DND-41 (cell line): ENCODE results near the gene MAP3K6.

ENCODE experiments used
- ATAC-seq: fragments of 200-7000 bp; cut with Tn5 transposase; 3 replicates; pipeline ENCODE4 v1.9.1; 2021; ENCODE audit warnings: low read depth; ENCODE audit not compliant: insufficient read depth
- DNase-seq: peaks from one replicate; pipeline ENCODE4 v3.0.0-alpha.2; 2020
- H2AFZ ChIP-seq: 2 replicates; pipeline ENCODE4 v1.6.0; 2012; ENCODE audit warnings: low read depth, low read length
- H3K27ac ChIP-seq: 2 replicates; pipeline ENCODE4 v1.5.1; 2012; ENCODE audit warnings: low read length, inconsistent platforms
- H3K27me3 ChIP-seq: fragments of 200-600 bp; sonication (generic); 2 replicates; pipeline ENCODE4 v1.6.0; 2012; ENCODE audit warnings: low read length, mild to moderate bottlenecking, inconsistent platforms; ENCODE audit not compliant: insufficient read depth, poor library complexity
- H3K36me3 ChIP-seq: 2 replicates; pipeline ENCODE4 v1.5.1; 2012; ENCODE audit warnings: low read length, inconsistent platforms; ENCODE audit not compliant: insufficient read depth
- H3K4me1 ChIP-seq: 2 replicates; pipeline ENCODE4 v1.5.1; 2012; ENCODE audit warnings: mild to moderate bottlenecking, low read length; ENCODE audit not compliant: insufficient read depth
- H3K4me2 ChIP-seq: 2 replicates; pipeline ENCODE4 v1.6.0; 2012; ENCODE audit warnings: mild to moderate bottlenecking, moderate library complexity, low read length, inconsistent platforms; ENCODE audit not compliant: insufficient read depth
- H3K4me3 ChIP-seq, 2 experiments: fragments of 200-600 bp in 1 of 2; shearing (Covaris generic) in 1 of 2; 2 replicates each; pipeline ENCODE4 v1.5.1; 2012 to 2016; ENCODE audit warnings: inconsistent platforms in 2 of 2, low read length in 2 of 2, mild to moderate bottlenecking in 2 of 2, low read depth in 1 of 2, moderate library complexity in 1 of 2
- H3K79me2 ChIP-seq: 2 replicates; pipeline ENCODE4 v1.6.0; 2012; ENCODE audit warnings: low read length, inconsistent platforms; ENCODE audit not compliant: insufficient read depth
- H3K9ac ChIP-seq: 2 replicates; pipeline ENCODE4 v1.6.0; 2012; ENCODE audit warnings: low read depth, mild to moderate bottlenecking, inconsistent platforms, low read length, moderate library complexity
- H3K9me3 ChIP-seq: 2 replicates; pipeline ENCODE4 v1.5.1; 2012; ENCODE audit warnings: low read length, moderate library complexity, mild to moderate bottlenecking, inconsistent platforms; ENCODE audit not compliant: insufficient read depth, severe bottlenecking
- H4K20me1 ChIP-seq: 2 replicates; pipeline ENCODE4 v1.6.0; 2012; ENCODE audit warnings: low read length; ENCODE audit not compliant: insufficient read depth
- CTCF ChIP-seq: IDR thresholded peaks from 2 replicates; pipeline ENCODE4 v1.5.1; 2012; ENCODE audit warnings: borderline replicate concordance, low read length, moderate library complexity, mild to moderate bottlenecking; ENCODE audit not compliant: poor library complexity, severe bottlenecking; ENCODE audit errors: extremely low read depth
- EZH2 ChIP-seq: IDR thresholded peaks from 3 replicates; pipeline ENCODE4 v1.6.1; 2012; ENCODE audit warnings: borderline replicate concordance, low read depth, mild to moderate bottlenecking, moderate library complexity, low read length, inconsistent platforms; ENCODE audit not compliant: severe bottlenecking

Gene MAP3K6

GRCh38 chr1:27383661-27384060, 16.9 kb upstream of the MAP3K6 start:
- Histone ChIP-seq H2AFZ (no peak overlapping the region), H3K4me2 (no peak overlapping the region), H3K27me3 (no peaks in the 10 kb centered on the region), H3K79me2 (no peaks in the 10 kb centered on the region), H3K4me1 (no peaks in the 10 kb centered on the region), H3K9me3 (no peaks in the 10 kb centered on the region), H3K4me3 (no peak overlapping the region), H3K36me3 (no peaks in the 10 kb centered on the region), H3K27ac (no peak overlapping the region), H4K20me1 (no peaks in the 10 kb centered on the region), H3K9ac (no peak overlapping the region)
- no peak for DNase-seq
- no peak for TF ChIP-seq CTCF
- no peak for TF ChIP-seq EZH2
- no peak for ATAC-seq

- no peaks in the 10 kb centered on the region for H3K79me2 ChIP-seq
- no peak for ATAC-seq
- DNase-seq, result no peak
- H4K20me1 ChIP-seq, result no peaks in the 10 kb centered on the region
- no peak within 1 kb of the TSS for H3K4me3 ChIP-seq
- no peaks in the 10 kb centered on the region for H3K36me3 ChIP-seq
- TF ChIP-seq EZH2 (no peak), CTCF (no peak)
- H2AFZ ChIP-seq, result no peak within 1 kb of the TSS
- no peaks in the 10 kb centered on the region for H3K4me1 ChIP-seq
- H3K9me3 ChIP-seq, result no peaks in the 10 kb centered on the region
- no peak within 1 kb of the TSS for H3K27ac ChIP-seq
- no peaks in the 10 kb centered on the region for H3K27me3 ChIP-seq
- H3K9ac ChIP-seq, result no peak within 1 kb of the TSS
- H3K4me2 ChIP-seq, result no peak within 1 kb of the TSS
These were observed 16.4 kb upstream of the MAP3K6 start, which contains the start of gene CD164L2 for GRCh38 chr1:27383039-27383605. TSS of gene CD164L2 (minus strand) at chr1:27383333. CDS start at chr1:27383239, 94 bp downstream.

- Histone ChIP-seq H2AFZ (no peak overlapping the region), H3K36me3 (no peaks in the 10 kb centered on the region), H3K9ac (no peak overlapping the region), H3K4me3 (no peak overlapping the region), H3K27ac (no peak overlapping the region), H3K79me2 (no peaks in the 10 kb centered on the region), H3K4me1 (no peaks in the 10 kb centered on the region), H3K4me2 (no peak overlapping the region), H3K27me3 (no peaks in the 10 kb centered on the region), H4K20me1 (no peaks in the 10 kb centered on the region), H3K9me3 (no peaks in the 10 kb centered on the region)
- ATAC-seq, result no peak
- TF ChIP-seq CTCF, result no peak
- TF ChIP-seq EZH2, result no peak
- no peak for DNase-seq
These were observed 15.4 kb upstream of the MAP3K6 start for GRCh38 chr1:27381969-27382762.
